Activated naive CD4-positive, alpha-beta T cell treated with anti-CD3 and anti-CD28 coated beads, Interleukin-2, amount 50 U/mL, for 24 hours (primary cell): ENCODE data around the gene NOC4L.

Experiments
- H3K27ac Mint-ChIP-seq: one replicate; pipeline ENCODE4 v1.8.0; 2021; ENCODE audit warnings: mild to moderate bottlenecking, mixed read lengths
- H3K27me3 Mint-ChIP-seq: one replicate; pipeline ENCODE4 v1.8.0; 2021; ENCODE audit warnings: mixed read lengths
- H3K36me3 Mint-ChIP-seq: one replicate; pipeline ENCODE4 v1.8.0; 2021; ENCODE audit warnings: mixed read lengths
- H3K4me1 Mint-ChIP-seq: one replicate; pipeline ENCODE4 v1.8.0; 2021; ENCODE audit warnings: mixed read lengths
- H3K4me3 Mint-ChIP-seq: one replicate; pipeline ENCODE4 v1.8.0; 2021; ENCODE audit warnings: mild to moderate bottlenecking, mixed read lengths
- H3K9me3 Mint-ChIP-seq: one replicate; pipeline ENCODE4 v1.8.0; 2021; ENCODE audit warnings: mixed read lengths

NOC4L gene

GRCh38 chr12:132115500-132115899 is 28.8 kb upstream of the NOC4L start:
- Mint-ChIP-seq H3K4me1 (peaks cover 3% of the 10 kb centered on the region), H3K4me3 (no peak overlapping the region), H3K27ac (no peak overlapping the region)

GRCh38 chr12:132116709-132117557 is 27.3 kb upstream of the NOC4L start:
- Mint-ChIP-seq H3K4me1 (peaks cover 3% of the 10 kb centered on the region), H3K27me3 (no peaks in the 10 kb centered on the region), H3K27ac (no peak overlapping the region), H3K9me3 (no peaks in the 10 kb centered on the region), H3K4me3 (no peak overlapping the region), H3K36me3 (no peaks in the 10 kb centered on the region)

More at GRCh38 chr12:132115500-132115899, 28.8 kb upstream of the NOC4L start:
- Mint-ChIP-seq H3K9me3 (no peaks in the 10 kb centered on the region), H3K27me3 (no peaks in the 10 kb centered on the region), H3K36me3 (peaks cover 4% of the 10 kb centered on the region)

- Mint-ChIP-seq H3K27ac (no peak overlapping the region), H3K4me3 (no peak overlapping the region), H3K9me3 (no peaks in the 10 kb centered on the region), H3K4me1 (peaks cover 3% of the 10 kb centered on the region), H3K27me3 (no peaks in the 10 kb centered on the region), H3K36me3 (no peaks in the 10 kb centered on the region)
Observed at GRCh38 chr12:132117558-132117875, 26.7 kb upstream of the NOC4L start.

- H3K4me3 Mint-ChIP-seq, result no peak overlapping the region
- no peaks in the 10 kb centered on the region for H3K27me3 Mint-ChIP-seq
- H3K36me3 Mint-ChIP-seq, result peaks cover under 1% of the 10 kb centered on the region
- no peak overlapping the region for H3K27ac Mint-ChIP-seq
- no peaks in the 10 kb centered on the region for H3K9me3 Mint-ChIP-seq
- H3K4me1 Mint-ChIP-seq, result peaks cover 3% of the 10 kb centered on the region
Observed at GRCh38 chr12:132118876-132119275, 25.4 kb upstream of the NOC4L start.

- Mint-ChIP-seq H3K4me1 (no peaks in the 10 kb centered on the region), H3K27ac (no peak overlapping the region)
Observed at GRCh38 chr12:132121283-132121682, 23.0 kb upstream of the NOC4L start.

GRCh38 chr12:132123970-132124765 is 20.1 kb upstream of the NOC4L start:
- Mint-ChIP-seq H3K4me1 (no peaks in the 10 kb centered on the region), H3K4me3 (no peak overlapping the region), H3K27ac (no peak overlapping the region), H3K27me3 (no peaks in the 10 kb centered on the region), H3K9me3 (no peaks in the 10 kb centered on the region), H3K36me3 (peaks cover 24% of the 10 kb centered on the region)

More at GRCh38 chr12:132121283-132121682, 23.0 kb upstream of the NOC4L start:
- Mint-ChIP-seq H3K9me3 (no peaks in the 10 kb centered on the region), H3K36me3 (peaks cover 6% of the 10 kb centered on the region), H3K27me3 (no peaks in the 10 kb centered on the region), H3K4me3 (no peak overlapping the region)

- no peaks in the 10 kb centered on the region for H3K4me1 Mint-ChIP-seq
- H3K4me3 Mint-ChIP-seq, result no peak overlapping the region
- H3K27ac Mint-ChIP-seq, result no peak overlapping the region
- H3K9me3 Mint-ChIP-seq, result no peaks in the 10 kb centered on the region
- no peaks in the 10 kb centered on the region for H3K27me3 Mint-ChIP-seq
- H3K36me3 Mint-ChIP-seq, result peaks cover 27% of the 10 kb centered on the region
Observed at GRCh38 chr12:132124766-132125425, 19.4 kb upstream of the NOC4L start.

GRCh38 chr12:132125736-132126135 is 18.5 kb upstream of the NOC4L start:
- H3K36me3 Mint-ChIP-seq, result peaks cover 27% of the 10 kb centered on the region

GRCh38 chr12:132127041-132127440 is 17.2 kb upstream of the NOC4L start:
- no peak overlapping the region for H3K4me3 Mint-ChIP-seq
- peaks cover 27% of the 10 kb centered on the region for H3K36me3 Mint-ChIP-seq
- no peak overlapping the region for H3K27ac Mint-ChIP-seq
- no peaks in the 10 kb centered on the region for H3K27me3 Mint-ChIP-seq
- no peaks in the 10 kb centered on the region for H3K4me1 Mint-ChIP-seq
- no peaks in the 10 kb centered on the region for H3K9me3 Mint-ChIP-seq

More at GRCh38 chr12:132125736-132126135, 18.5 kb upstream of the NOC4L start:
- H3K4me1 Mint-ChIP-seq, result no peaks in the 10 kb centered on the region
- H3K4me3 Mint-ChIP-seq, result no peak overlapping the region
- no peaks in the 10 kb centered on the region for H3K9me3 Mint-ChIP-seq
- H3K27ac Mint-ChIP-seq, result no peak overlapping the region
- H3K27me3 Mint-ChIP-seq, result no peaks in the 10 kb centered on the region

GRCh38 chr12:132129007-132129406 is 15.2 kb upstream of the NOC4L start:
- Mint-ChIP-seq H3K9me3 (no peaks in the 10 kb centered on the region), H3K36me3 (peaks cover 25% of the 10 kb centered on the region), H3K4me3 (no peak overlapping the region), H3K27me3 (no peaks in the 10 kb centered on the region), H3K4me1 (no peaks in the 10 kb centered on the region), H3K27ac (no peak overlapping the region)

GRCh38 chr12:132130690-132131089 is 13.6 kb upstream of the NOC4L start:
- H3K9me3 Mint-ChIP-seq, result no peaks in the 10 kb centered on the region

GRCh38 chr12:132131229-132131628 is 13.0 kb upstream of the NOC4L start:
- Mint-ChIP-seq H3K27me3 (no peaks in the 10 kb centered on the region), H3K4me1 (no peaks in the 10 kb centered on the region), H3K4me3 (no peak overlapping the region), H3K9me3 (no peaks in the 10 kb centered on the region), H3K36me3 (peaks cover 21% of the 10 kb centered on the region), H3K27ac (no peak overlapping the region)

More at GRCh38 chr12:132130690-132131089, 13.6 kb upstream of the NOC4L start:
- peaks cover 21% of the 10 kb centered on the region for H3K36me3 Mint-ChIP-seq
- no peaks in the 10 kb centered on the region for H3K4me1 Mint-ChIP-seq
- no peak overlapping the region for H3K27ac Mint-ChIP-seq
- no peaks in the 10 kb centered on the region for H3K27me3 Mint-ChIP-seq
- no peak overlapping the region for H3K4me3 Mint-ChIP-seq

GRCh38 chr12:132131952-132132351 is 12.3 kb upstream of the NOC4L start:
- H3K9me3 Mint-ChIP-seq, result no peaks in the 10 kb centered on the region
- H3K4me3 Mint-ChIP-seq, result no peak overlapping the region
- H3K27me3 Mint-ChIP-seq, result no peaks in the 10 kb centered on the region
- H3K4me1 Mint-ChIP-seq, result no peaks in the 10 kb centered on the region
- peaks cover 17% of the 10 kb centered on the region for H3K36me3 Mint-ChIP-seq
- H3K27ac Mint-ChIP-seq, result no peak overlapping the region

- Mint-ChIP-seq H3K27ac (no peak overlapping the region), H3K4me3 (no peak overlapping the region), H3K36me3 (peaks cover 13% of the 10 kb centered on the region), H3K27me3 (no peaks in the 10 kb centered on the region), H3K4me1 (no peaks in the 10 kb centered on the region), H3K9me3 (no peaks in the 10 kb centered on the region)
Observed at GRCh38 chr12:132132609-132133430, 11.4 kb upstream of the NOC4L start.
